Measurements from ENCODE around the gene ZNF692.

- TF ChIP-seq CTCF (IDR thresholded peaks at IDR 0.05): no peak
- no peak for TF ChIP-seq POLR2A (IDR thresholded peaks at IDR 0.05)
Measured at GRCh38 chr1:248824701-248825100, 34.2 kb downstream of the ZNF692 start.
